DMS153 treated with DMSO at 0.1 percent for 48 hours (cell line): ENCODE measurements around the gene PRG2.
"Not testable (repeated sequence)": the region's sequence is repeated elsewhere in the genome, so short reads cannot be mapped to it uniquely, and the experiment has no call there.

Source experiments
- DNase-seq: peaks from one replicate; lab custom pipeline; 2025; ENCODE audit not compliant: unreplicated experiment; lab: John Stamatoyannopoulos, UW

PRG2 gene

GRCh38 chr11:57370251-57370650, 20.2 kb downstream of the PRG2 start:
- no peak for DNase-seq

- DNase-seq: no peak
Observed at GRCh38 chr11:57368845-57369232, 21.6 kb downstream of the PRG2 start.

GRCh38 chr11:57368106-57368844, 22.2 kb downstream of the PRG2 start:
- DNase-seq: peak; percentile 1

- DNase-seq: no peak
Observed at GRCh38 chr11:57364851-57365660, 25.4 kb downstream of the PRG2 start.

GRCh38 chr11:57363131-57364080, 27.0 kb downstream of the PRG2 start:
- DNase-seq: no peak

GRCh38 chr11:57361926-57362325, 28.5 kb downstream of the PRG2 start:
- no peak for DNase-seq

GRCh38 chr11:57361420-57361819, 29.0 kb downstream of the PRG2 start:
- DNase-seq: not testable (repeated sequence)

- no peak for DNase-seq
Observed at GRCh38 chr11:57360991-57361390, 29.5 kb downstream of the PRG2 start.

- no peak for DNase-seq
Observed at GRCh38 chr11:57359896-57360690, 30.4 kb downstream of the PRG2 start.

- DNase-seq: no peak
Observed at GRCh38 chr11:57359396-57359795, 31.1 kb downstream of the PRG2 start.

GRCh38 chr11:57358991-57359390, 31.5 kb downstream of the PRG2 start:
- DNase-seq: no peak

GRCh38 chr11:57358543-57358961, 31.9 kb downstream of the PRG2 start:
- no peak for DNase-seq

GRCh38 chr11:57357856-57358255, 32.6 kb downstream of the PRG2 start:
- no peak for DNase-seq

- no peak for DNase-seq
Observed at GRCh38 chr11:57357310-57357709, 33.1 kb downstream of the PRG2 start.

- no peak for DNase-seq
Observed at GRCh38 chr11:57356268-57356667, 34.2 kb downstream of the PRG2 start.

- DNase-seq: no peak
Observed at GRCh38 chr11:57354699-57355098, 35.8 kb downstream of the PRG2 start.

- DNase-seq: no peak
Observed at GRCh38 chr11:57353852-57354251, 36.6 kb downstream of the PRG2 start.

GRCh38 chr11:57353446-57353845, 37.0 kb downstream of the PRG2 start:
- no peak for DNase-seq

GRCh38 chr11:57353036-57353435, 37.4 kb downstream of the PRG2 start:
- DNase-seq: no peak

- DNase-seq: no peak
Observed at GRCh38 chr11:57349491-57350274, 40.8 kb downstream of the PRG2 start.
